ENCODE data around the gene CHSY3. TPM values are rescaled to one million over a fixed set of nuclear protein-coding genes. Genes with fewer than 3 reads are reported as not detected.
A peak's percentile ranks its signal among the peaks of the same experiment; 100 is the strongest.

Gene CHSY3
- 1 to 10 TPM; 1.7 to 5.6 (median 4.0) TPM for total RNA-seq

GRCh38 chr5:129904102-129904666 is at the start of gene CHSY3:
CHSY3 (plus strand) TSS chr5:129904465.
- Histone ChIP-seq H3K4me3 (replicated peaks in 1 of 3) (peak within 1 kb of the TSS; percentile 31 to 57 (median 55)), H3K36me3 (peaks cover 0 to 4% of the 10 kb centered on the region in 2 donors), H3K4me1 (peaks cover 13 to 16% of the 10 kb centered on the region in 2 donors), H3K9me3 (no peaks in the 10 kb centered on the region), H3K27ac (peak within 1 kb of the TSS; percentile 39 to 83 (median 80)), H3K27me3 (no peaks in the 10 kb centered on the region)
- intact Hi-C loops (cut with DNase I) = no loop called here
- 1 to 2% methylated on average over 21 of the region's 62 CpGs for WGBS, 2 donors
- TF ChIP-seq POLR2A (IDR thresholded peaks at IDR 0.05) = peak in 1 of 2 donors; percentile 68
- peak in 3 of 6 experiments; percentile 25 to 44 (median 37) for TF ChIP-seq CTCF (IDR thresholded peaks at IDR 0.05)
- DNase-seq = peak; percentile 85 to 89

- H3K4me1 ChIP-seq = no peaks in the 10 kb centered on the region
Measured at GRCh38 chr5:129856325-129856724, 47.9 kb upstream of the CHSY3 start.

GRCh38 chr5:129857116-129857515 is 47.1 kb upstream of the CHSY3 start:
- Histone ChIP-seq H3K9me3 (no peaks in the 10 kb centered on the region), H3K36me3 (no peaks in the 10 kb centered on the region), H3K4me3 (replicated peaks in 1 of 3) (no peak overlapping the region), H3K27ac (no peak overlapping the region), H3K4me1 (no peaks in the 10 kb centered on the region), H3K27me3 (no peaks in the 10 kb centered on the region)
- TF ChIP-seq CTCF (IDR thresholded peaks at IDR 0.05) = no peak
- TF ChIP-seq POLR2A (IDR thresholded peaks at IDR 0.05) = no peak
- 71% methylated on average over 1 of the region's 1 CpG for WGBS, 2 donors
- intact Hi-C loops (cut with DNase I) = no loop called here
- no peak for DNase-seq

More at GRCh38 chr5:129856325-129856724, 47.9 kb upstream of the CHSY3 start:
- no peak overlapping the region for H3K4me3 ChIP-seq (replicated peaks in 1 of 3)
- TF ChIP-seq CTCF (IDR thresholded peaks at IDR 0.05) (no peak), POLR2A (IDR thresholded peaks at IDR 0.05) (no peak)
- no peak for DNase-seq
- no peak overlapping the region for H3K27ac ChIP-seq
- no peaks in the 10 kb centered on the region for H3K9me3 ChIP-seq
- WGBS, 2 donors = 98 to 100% methylated on average over 1 of the region's 1 CpG
- H3K36me3 ChIP-seq = no peaks in the 10 kb centered on the region
- no peaks in the 10 kb centered on the region for H3K27me3 ChIP-seq
- intact Hi-C loops (cut with DNase I) = no loop called here

GRCh38 chr5:129858131-129858675 is 46.1 kb upstream of the CHSY3 start:
- H3K27ac ChIP-seq = no peak overlapping the region
- H3K27me3 ChIP-seq = no peaks in the 10 kb centered on the region
- no peaks in the 10 kb centered on the region for H3K9me3 ChIP-seq
- no peak for DNase-seq
- no peak for TF ChIP-seq CTCF (IDR thresholded peaks at IDR 0.05)
- no peak for TF ChIP-seq POLR2A (IDR thresholded peaks at IDR 0.05)
- H3K4me1 ChIP-seq = no peaks in the 10 kb centered on the region
- no peak overlapping the region for H3K4me3 ChIP-seq (replicated peaks in 1 of 3)
- intact Hi-C loops (cut with DNase I) = no loop called here
- H3K36me3 ChIP-seq = no peaks in the 10 kb centered on the region

- WGBS, 2 donors = 83 to 89% methylated on average over 1 of the region's 1 CpG
- H3K9me3 ChIP-seq = no peaks in the 10 kb centered on the region
- intact Hi-C loops (cut with DNase I) = no loop called here
Measured at GRCh38 chr5:129884322-129884721, 19.9 kb upstream of the CHSY3 start.

More at GRCh38 chr5:129884322-129884721, 19.9 kb upstream of the CHSY3 start:
- Histone ChIP-seq H3K4me3 (replicated peaks in 1 of 3) (no peak overlapping the region), H3K27ac (no peak overlapping the region), H3K36me3 (no peaks in the 10 kb centered on the region), H3K27me3 (no peaks in the 10 kb centered on the region), H3K4me1 (no peaks in the 10 kb centered on the region)
- DNase-seq = no peak
- no peak for TF ChIP-seq POLR2A (IDR thresholded peaks at IDR 0.05)
- no peak for TF ChIP-seq CTCF (IDR thresholded peaks at IDR 0.05)
